PC-9 (cell line): Measurements from ENCODE around the gene SCN3A.

Experiments used
- CTCF ChIP-seq: fragments of 200-600 bp; sonication (generic); conservative IDR thresholded peaks from 2 replicates; pipeline ENCODE4 v1.6.1; 2017; ENCODE audit warnings: mixed run types, antibody characterized with exemption, mild to moderate bottlenecking, moderate library complexity
- EZH2 ChIP-seq: fragments of 200-600 bp; sonication (generic); IDR thresholded peaks from 2 replicates; pipeline ENCODE4 v1.8.0; 2017; ENCODE audit warnings: antibody characterized with exemption, low read depth

- TF ChIP-seq CTCF = no peak
- no peak for TF ChIP-seq EZH2
These were observed 129.5 kb downstream of the SCN3A start for GRCh38 chr2:165074323-165074722.
